ENCODE results near the gene DQX1.
A peak's percentile ranks its signal among the peaks of the same experiment; 100 is the strongest.

The DQX1 gene

GRCh38 chr2:74503506-74504475 lies 22.2 kb downstream of the DQX1 start:
- TF ChIP-seq, protein P1, sequence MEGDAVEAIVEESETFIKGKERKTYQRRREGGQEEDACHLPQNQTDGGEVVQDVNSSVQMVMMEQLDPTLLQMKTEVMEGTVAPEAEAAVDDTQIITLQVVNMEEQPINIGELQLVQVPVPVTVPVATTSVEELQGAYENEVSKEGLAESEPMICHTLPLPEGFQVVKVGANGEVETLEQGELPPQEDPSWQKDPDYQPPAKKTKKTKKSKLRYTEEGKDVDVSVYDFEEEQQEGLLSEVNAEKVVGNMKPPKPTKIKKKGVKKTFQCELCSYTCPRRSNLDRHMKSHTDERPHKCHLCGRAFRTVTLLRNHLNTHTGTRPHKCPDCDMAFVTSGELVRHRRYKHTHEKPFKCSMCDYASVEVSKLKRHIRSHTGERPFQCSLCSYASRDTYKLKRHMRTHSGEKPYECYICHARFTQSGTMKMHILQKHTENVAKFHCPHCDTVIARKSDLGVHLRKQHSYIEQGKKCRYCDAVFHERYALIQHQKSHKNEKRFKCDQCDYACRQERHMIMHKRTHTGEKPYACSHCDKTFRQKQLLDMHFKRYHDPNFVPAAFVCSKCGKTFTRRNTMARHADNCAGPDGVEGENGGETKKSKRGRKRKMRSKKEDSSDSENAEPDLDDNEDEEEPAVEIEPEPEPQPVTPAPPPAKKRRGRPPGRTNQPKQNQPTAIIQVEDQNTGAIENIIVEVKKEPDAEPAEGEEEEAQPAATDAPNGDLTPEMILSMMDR (IDR thresholded peaks at IDR 0.05; ENCODE audit: insufficient read depth, low read depth, low read length, missing control alignments): no peak
- peak overlapping the region; percentile 72 for H3K4me3 ChIP-seq (ENCODE audit: low read depth, low read length)
- DNase-seq (ENCODE audit: low read depth): no peak

DNA sequence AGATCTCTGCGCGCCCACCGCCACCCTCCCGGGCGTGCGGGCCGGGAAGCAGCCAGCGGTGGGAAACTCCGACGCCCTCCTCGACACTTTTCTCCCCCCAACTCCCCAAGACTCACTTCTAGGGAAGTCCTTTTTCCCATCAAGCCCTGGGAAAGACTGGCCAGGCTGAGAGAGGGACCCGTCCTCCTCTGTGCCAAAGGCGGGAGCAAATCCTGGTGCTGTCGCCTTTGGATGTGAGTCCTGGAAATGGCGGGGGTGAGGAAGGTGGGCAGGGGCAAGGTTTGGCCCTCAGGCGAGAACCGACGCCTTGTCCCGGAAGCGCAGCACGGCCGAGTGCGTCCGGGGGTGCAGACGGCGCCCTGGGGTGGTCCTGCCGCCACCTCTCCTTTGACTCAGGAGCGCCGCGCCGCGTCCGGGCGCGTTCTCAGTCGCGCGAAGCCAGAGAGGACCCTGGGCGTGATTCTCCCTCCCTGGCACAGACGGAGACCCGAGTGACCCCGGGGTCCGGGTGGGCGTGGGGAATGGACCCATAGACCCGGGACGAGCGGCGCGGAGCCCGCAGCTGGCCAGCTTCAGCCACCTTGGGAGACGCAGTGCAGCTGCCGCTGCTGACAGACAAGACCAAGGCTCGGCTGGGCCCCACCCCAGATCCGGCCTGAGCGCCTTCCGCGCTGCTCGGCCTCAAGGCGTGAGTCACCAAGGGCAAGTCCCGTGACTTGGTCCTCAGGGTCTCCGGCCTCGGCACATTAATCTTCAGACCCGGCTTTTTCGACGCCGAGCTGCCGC lies 23.1 kb downstream of the DQX1 start:
- peak; percentile 87 for DNase-seq (ENCODE audit: low read depth)

GRCh38 chr2:74502147-74502719 lies 23.8 kb downstream of the DQX1 start:
- TF ChIP-seq, protein P1 (IDR thresholded peaks at IDR 0.05; ENCODE audit: insufficient read depth, low read depth, low read length, missing control alignments): no peak
- H3K4me3 ChIP-seq (ENCODE audit: low read depth, low read length): peak overlapping the region; percentile 72

More for the DNA sequence above, 23.1 kb downstream of the DQX1 start:
- peak overlapping the region; percentile 72 for H3K4me3 ChIP-seq (ENCODE audit: low read depth, low read length)
- TF ChIP-seq, protein P1 (IDR thresholded peaks at IDR 0.05; ENCODE audit: insufficient read depth, low read depth, low read length, missing control alignments): peak; percentile 38

GRCh38 chr2:74501335-74502071 lies 24.5 kb downstream of the DQX1 start:
- TF ChIP-seq, protein P1 (IDR thresholded peaks at IDR 0.05; ENCODE audit: insufficient read depth, low read depth, low read length, missing control alignments): no peak
- DNase-seq (ENCODE audit: low read depth): no peak
- H3K4me3 ChIP-seq (ENCODE audit: low read depth, low read length): no peak overlapping the region

More at GRCh38 chr2:74502147-74502719, 23.8 kb downstream of the DQX1 start:
- DNase-seq (ENCODE audit: low read depth): no peak

GRCh38 chr2:74500578-74500946 lies 25.5 kb downstream of the DQX1 start:
- no peak for DNase-seq (ENCODE audit: low read depth)
- TF ChIP-seq, protein P1 (IDR thresholded peaks at IDR 0.05; ENCODE audit: insufficient read depth, low read depth, low read length, missing control alignments): no peak
- no peak overlapping the region for H3K4me3 ChIP-seq (ENCODE audit: low read depth, low read length)

DNA sequence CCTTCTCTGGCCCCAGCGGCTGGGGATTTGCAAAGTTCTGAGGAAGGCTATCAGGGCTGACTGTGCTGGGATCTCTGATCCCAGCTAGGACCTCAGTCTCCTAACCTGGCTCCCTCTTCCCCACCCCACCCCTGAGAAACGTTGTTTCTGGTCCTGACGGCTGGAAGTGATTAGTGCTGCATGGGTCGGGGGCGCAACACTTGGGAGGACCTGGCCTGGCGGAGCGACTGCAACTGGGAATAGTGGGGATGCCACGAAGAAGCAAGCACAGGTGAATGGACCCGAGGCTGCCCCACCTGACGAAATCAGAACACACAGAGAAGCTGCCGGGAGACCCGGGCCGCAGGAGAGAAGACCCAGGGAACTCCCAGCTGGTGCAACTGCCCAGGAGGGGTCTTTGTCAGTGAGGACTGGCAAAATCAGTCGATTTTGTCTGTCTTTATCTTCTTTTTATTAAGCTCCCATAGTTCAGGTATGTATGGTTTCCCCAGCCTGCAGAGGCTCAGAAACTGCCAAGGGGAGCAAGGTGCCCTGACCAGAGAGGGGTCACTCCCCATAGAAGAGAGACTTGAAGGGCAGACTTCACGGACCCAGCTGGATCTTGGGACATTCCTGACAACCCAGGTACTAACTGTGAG lies 26.0 kb downstream of the DQX1 start:
- H3K4me3 ChIP-seq (ENCODE audit: low read depth, low read length): no peak overlapping the region
- TF ChIP-seq, protein P1 (IDR thresholded peaks at IDR 0.05; ENCODE audit: insufficient read depth, low read depth, low read length, missing control alignments): no peak
- DNase-seq (ENCODE audit: low read depth): no peak

Data from GM12865 (cell line).